NT2/D1 (cell line): ENCODE data around the gene SNED1.

Experiments used
- DNase-seq: peaks from one replicate; pipeline ENCODE4 v3.0.0-alpha.2; 2011; ENCODE audit warnings: low read depth, low spot score
- H3K27me3 ChIP-seq: 2 replicates; pipeline ENCODE4 v1.6.0; 2011; ENCODE audit warnings: mild to moderate bottlenecking; ENCODE audit not compliant: insufficient read length, insufficient read depth
- H3K36me3 ChIP-seq: 2 replicates; pipeline ENCODE4 v1.6.1; 2011; ENCODE audit warnings: mild to moderate bottlenecking, low read length, mixed read lengths; ENCODE audit not compliant: insufficient read depth, insufficient read length
- H3K4me1 ChIP-seq: 2 replicates; pipeline ENCODE4 v1.5.1; 2011; ENCODE audit not compliant: insufficient read depth, insufficient read length
- H3K4me3 ChIP-seq: 2 replicates; pipeline ENCODE4 v1.5.1; 2011; ENCODE audit warnings: low read depth; ENCODE audit not compliant: insufficient read length
- H3K9ac ChIP-seq: 2 replicates; pipeline ENCODE4 v1.6.0; 2011; ENCODE audit warnings: low read depth; ENCODE audit not compliant: insufficient read length
- H3K9me3 ChIP-seq: 2 replicates; pipeline ENCODE4 v1.5.1; 2011; ENCODE audit warnings: mild to moderate bottlenecking, low read length; ENCODE audit not compliant: insufficient read depth
- SUZ12 ChIP-seq: IDR thresholded peaks from 2 replicates; pipeline ENCODE4 v1.6.1; 2011; ENCODE audit not compliant: insufficient read length, insufficient read depth; ENCODE audit errors: extremely low read depth
- YY1 ChIP-seq: IDR thresholded peaks from 2 replicates; pipeline ENCODE4 v1.6.1; 2011; ENCODE audit not compliant: insufficient read length, insufficient read depth
- ZNF274 ChIP-seq: IDR thresholded peaks from 2 replicates; pipeline ENCODE4 v1.6.1; 2011; ENCODE audit warnings: mild to moderate bottlenecking, low read depth, low read length

SNED1 gene

GRCh38 chr2:241031436-241032165, 33.2 kb downstream of the SNED1 start:
- no peaks in the 10 kb centered on the region for H3K36me3 ChIP-seq
- H3K4me3 ChIP-seq, result no peak overlapping the region
- H3K9ac ChIP-seq, result no peak overlapping the region
- no peak for DNase-seq
- no peaks in the 10 kb centered on the region for H3K27me3 ChIP-seq
- H3K9me3 ChIP-seq, result peaks cover 9% of the 10 kb centered on the region
- TF ChIP-seq YY1 (no peak), ZNF274 (no peak), SUZ12 (no peak)
- peaks cover 3% of the 10 kb centered on the region for H3K4me1 ChIP-seq

- H3K27me3 ChIP-seq, result peaks cover 5% of the 10 kb centered on the region
- H3K4me1 ChIP-seq, result peaks cover 11% of the 10 kb centered on the region
- no peak for TF ChIP-seq ZNF274
- TF ChIP-seq SUZ12, result no peak
- TF ChIP-seq YY1, result no peak
- H3K9ac ChIP-seq, result no peak overlapping the region
- DNase-seq, result no peak
- no peak overlapping the region for H3K4me3 ChIP-seq
- H3K36me3 ChIP-seq, result no peaks in the 10 kb centered on the region
- no peaks in the 10 kb centered on the region for H3K9me3 ChIP-seq
Observed at GRCh38 chr2:241033336-241033987, 35.0 kb downstream of the SNED1 start.

- no peak for TF ChIP-seq SUZ12
- no peak for TF ChIP-seq YY1
- no peak for TF ChIP-seq ZNF274
- no peak overlapping the region for H3K4me3 ChIP-seq
- H3K9ac ChIP-seq, result no peak overlapping the region
- H3K36me3 ChIP-seq, result no peaks in the 10 kb centered on the region
- no peak for DNase-seq
- peaks cover 11% of the 10 kb centered on the region for H3K4me1 ChIP-seq
- H3K9me3 ChIP-seq, result no peaks in the 10 kb centered on the region
- peaks cover 5% of the 10 kb centered on the region for H3K27me3 ChIP-seq
Observed at GRCh38 chr2:241033994-241034393, 35.6 kb downstream of the SNED1 start.

- TF ChIP-seq ZNF274, result no peak
- TF ChIP-seq SUZ12, result no peak
- TF ChIP-seq YY1, result no peak
- DNase-seq, result no peak
- Histone ChIP-seq H3K27me3 (peaks cover 5% of the 10 kb centered on the region), H3K9ac (no peak overlapping the region), H3K36me3 (no peaks in the 10 kb centered on the region), H3K4me3 (no peak overlapping the region), H3K4me1 (peaks cover 11% of the 10 kb centered on the region), H3K9me3 (no peaks in the 10 kb centered on the region)
Observed at GRCh38 chr2:241034490-241035141, 36.2 kb downstream of the SNED1 start.

- no peaks in the 10 kb centered on the region for H3K36me3 ChIP-seq
Observed at GRCh38 chr2:241035142-241035817, 36.9 kb downstream of the SNED1 start.

GRCh38 chr2:241035818-241036396, 37.5 kb downstream of the SNED1 start:
- TF ChIP-seq YY1, result no peak
- no peak for TF ChIP-seq ZNF274
- TF ChIP-seq SUZ12, result no peak
- no peak for DNase-seq
- no peaks in the 10 kb centered on the region for H3K9me3 ChIP-seq
- no peak overlapping the region for H3K9ac ChIP-seq
- H3K27me3 ChIP-seq, result peaks cover 5% of the 10 kb centered on the region
- no peak overlapping the region for H3K4me3 ChIP-seq
- H3K36me3 ChIP-seq, result no peaks in the 10 kb centered on the region
- peaks cover 11% of the 10 kb centered on the region for H3K4me1 ChIP-seq

More at GRCh38 chr2:241035142-241035817, 36.9 kb downstream of the SNED1 start:
- H3K27me3 ChIP-seq, result peaks cover 5% of the 10 kb centered on the region
- no peak overlapping the region for H3K4me3 ChIP-seq
- no peak for DNase-seq
- TF ChIP-seq ZNF274 (no peak), YY1 (no peak), SUZ12 (no peak)
- peaks cover 11% of the 10 kb centered on the region for H3K4me1 ChIP-seq
- H3K9ac ChIP-seq, result no peak overlapping the region
- H3K9me3 ChIP-seq, result no peaks in the 10 kb centered on the region
